GM18507 (cell line): ENCODE data around the gene SRSF10.
"Not testable (repeated sequence)": the region's sequence is repeated elsewhere in the genome, so short reads cannot be mapped to it uniquely, and the experiment has no call there.

Experiments
- DNase-seq: peaks from one replicate; pipeline ENCODE4 v3.0.0; 2011; ENCODE audit warnings: low read depth; ENCODE audit not compliant: insufficient read length; ENCODE audit errors: extremely low spot score
- FAIRE-seq: peaks from 2 replicates; lab custom pipeline; 2011; peaks lifted over from hg19 to GRCh38; lab: Jason Lieb, UNC

SRSF10 gene

GRCh38 chr1:23979881-23980727 is at the start of gene SRSF10:
TSS of gene SRSF10 (minus strand) at chr1:23980327. CDS start at chr1:23980255, 72 bp downstream.
- DNase-seq (peak; percentile 95), FAIRE-seq (peak; percentile 97)

GRCh38 chr1:24027838-24028468 is 47.8 kb upstream of the SRSF10 start:
- FAIRE-seq (peak; percentile 46), DNase-seq (no peak)

DNA sequence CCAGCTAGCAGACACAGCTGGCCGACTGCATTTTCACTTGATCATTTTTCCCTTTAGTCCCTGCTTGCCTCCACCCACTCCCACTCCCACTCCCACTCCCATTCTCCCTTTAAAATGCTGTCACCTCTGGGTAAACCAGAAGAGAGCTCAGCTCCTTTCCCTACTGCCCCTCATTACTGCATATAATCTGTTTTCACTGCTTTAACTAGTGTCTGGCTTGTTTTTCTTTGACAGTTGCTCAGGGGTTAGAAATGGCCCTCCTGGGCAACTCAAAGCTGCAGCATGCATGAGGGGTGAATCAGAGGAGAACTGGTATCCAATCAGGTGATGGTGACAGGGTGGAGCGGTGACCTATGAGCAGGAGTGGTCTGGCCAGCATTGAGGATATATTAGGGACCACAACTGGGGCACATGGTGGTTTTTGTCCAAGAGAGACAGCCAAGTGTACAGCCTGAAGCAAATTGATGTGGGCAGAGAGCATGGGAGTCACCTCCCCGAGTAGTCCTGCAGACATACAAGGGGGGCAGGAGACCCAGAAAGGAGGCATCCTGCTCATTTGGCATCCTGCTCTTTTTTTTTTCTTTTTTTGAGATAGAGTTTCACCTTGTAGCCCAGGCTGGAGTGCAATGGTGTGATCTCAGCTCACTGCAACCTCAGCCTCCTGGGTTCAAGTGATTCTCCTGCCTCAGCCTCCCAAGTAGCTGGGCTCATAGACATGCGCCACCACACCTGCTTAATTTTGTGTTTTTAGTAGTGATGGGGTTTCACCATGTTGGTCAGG is 42.6 kb upstream of the SRSF10 start:
- no peak for DNase-seq
- FAIRE-seq, result no peak

DNA sequence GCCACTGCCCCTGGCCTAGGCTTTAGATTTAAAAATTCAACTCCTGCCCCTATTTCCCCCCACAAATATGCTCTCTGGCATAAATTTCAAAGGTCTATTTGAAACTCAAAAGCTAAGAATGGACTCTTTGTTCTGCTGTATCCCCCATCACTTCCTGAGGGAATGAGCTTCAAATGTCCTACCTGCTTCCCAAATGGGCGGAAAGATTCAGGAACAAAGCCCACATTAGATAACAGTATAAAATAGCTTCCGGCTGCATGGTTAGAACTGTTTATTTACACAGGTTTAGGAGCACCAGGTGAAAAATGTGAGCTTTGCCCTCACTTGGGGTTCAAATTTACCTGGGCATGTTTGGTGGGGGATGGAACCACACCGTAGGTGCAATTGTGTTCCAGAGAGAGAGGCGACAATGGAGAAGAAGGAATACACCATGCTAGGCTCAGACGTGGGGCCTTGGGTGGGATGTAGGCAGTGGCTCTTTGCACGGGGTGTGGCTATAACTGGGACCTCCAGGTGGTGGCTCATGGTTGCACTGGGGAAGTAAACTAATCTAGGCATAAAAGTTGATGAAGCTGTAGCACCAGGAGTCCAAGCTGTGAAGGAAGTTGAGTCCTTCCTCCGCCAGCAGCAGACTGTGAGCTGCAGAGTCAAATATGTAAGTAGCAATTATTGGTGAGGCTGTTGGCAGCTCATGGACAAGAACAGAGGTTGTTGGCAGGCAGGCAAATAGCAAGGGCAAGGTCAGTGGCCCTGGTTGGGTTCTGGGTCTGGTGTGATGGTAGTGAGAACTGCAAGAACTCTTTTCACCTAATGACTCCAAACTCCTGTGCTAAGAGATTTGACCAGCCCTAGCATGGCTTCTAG is 41.5 kb upstream of the SRSF10 start:
- DNase-seq (no peak), FAIRE-seq (no peak)

- FAIRE-seq (no peak), DNase-seq (no peak)
Observed at GRCh38 chr1:24020470-24020869, 40.3 kb upstream of the SRSF10 start.

GRCh38 chr1:24020025-24020424 is 39.9 kb upstream of the SRSF10 start:
- no peak for FAIRE-seq
- DNase-seq, result no peak

- DNase-seq (no peak), FAIRE-seq (no peak)
Observed at GRCh38 chr1:24018611-24019580, 38.8 kb upstream of the SRSF10 start.

DNA sequence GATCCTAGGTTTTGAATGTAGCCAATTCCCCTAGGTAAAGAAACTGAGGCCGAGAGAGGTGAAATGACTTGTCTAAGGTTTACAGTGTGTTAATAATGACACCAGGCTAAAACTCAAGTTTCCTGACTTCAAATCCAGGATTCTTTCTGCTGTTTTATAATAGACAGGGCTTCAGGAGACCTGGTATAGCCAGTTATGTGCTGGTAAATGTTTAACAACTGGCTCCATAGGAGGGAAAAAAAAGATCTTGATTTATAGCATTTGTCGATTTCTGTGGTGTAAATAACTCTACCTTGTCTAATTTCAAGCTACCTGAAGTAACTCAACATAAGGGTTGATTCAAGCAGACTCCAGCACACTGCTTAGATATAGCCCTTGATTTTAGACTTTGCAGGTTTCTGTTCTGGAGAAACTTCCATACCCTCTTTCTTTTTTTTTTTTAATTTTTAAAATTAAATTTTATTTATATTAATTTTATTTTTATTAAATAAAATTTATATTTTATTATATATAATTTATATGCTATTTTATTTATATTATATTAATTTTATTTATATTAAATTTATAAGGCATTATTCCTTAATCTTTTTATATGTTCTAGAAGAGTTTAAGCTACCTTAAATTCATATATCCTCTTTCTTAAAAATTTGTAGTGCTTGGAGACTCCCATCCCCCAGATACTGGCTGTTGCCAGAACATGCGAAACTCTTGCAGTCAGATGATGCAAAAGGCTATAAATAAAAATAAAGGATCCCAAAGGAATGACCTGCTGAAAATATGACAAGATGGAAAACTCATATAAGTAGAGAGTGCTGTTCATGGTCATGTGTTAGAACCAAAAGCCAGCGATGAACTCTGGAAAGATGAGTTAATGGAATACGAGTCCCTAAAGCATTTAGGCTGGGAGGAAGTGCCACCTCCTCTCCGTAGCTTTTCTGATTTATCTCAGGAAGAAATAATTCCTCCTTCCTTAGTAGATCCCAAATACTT is 35.4 kb upstream of the SRSF10 start:
- no peak for FAIRE-seq
- no peak for DNase-seq

GRCh38 chr1:24012878-24013277 is 32.8 kb upstream of the SRSF10 start:
- FAIRE-seq, DNase-seq: not testable (repeated sequence)

DNA sequence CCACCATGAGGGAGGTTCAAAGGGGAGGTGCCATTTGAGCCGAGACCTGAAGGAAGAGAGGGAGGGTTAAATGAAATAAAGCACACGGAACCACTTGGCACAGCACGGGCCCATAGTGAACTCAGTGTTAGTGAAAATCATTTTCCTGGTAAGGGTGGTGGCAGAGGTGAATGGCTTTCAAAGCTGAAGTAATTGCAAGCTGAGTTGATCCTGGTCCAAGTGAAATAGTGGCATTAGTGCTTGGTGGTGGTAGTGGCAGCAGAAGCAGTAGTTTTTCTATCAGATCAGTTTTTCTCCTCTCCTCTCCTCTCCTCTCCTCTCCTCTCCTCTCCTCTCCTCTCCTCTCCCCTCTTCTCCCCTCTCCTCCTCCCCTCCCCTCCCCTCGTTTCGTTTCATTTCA is 30.5 kb upstream of the SRSF10 start:
- DNase-seq, result no peak
- FAIRE-seq, result no peak

DNA sequence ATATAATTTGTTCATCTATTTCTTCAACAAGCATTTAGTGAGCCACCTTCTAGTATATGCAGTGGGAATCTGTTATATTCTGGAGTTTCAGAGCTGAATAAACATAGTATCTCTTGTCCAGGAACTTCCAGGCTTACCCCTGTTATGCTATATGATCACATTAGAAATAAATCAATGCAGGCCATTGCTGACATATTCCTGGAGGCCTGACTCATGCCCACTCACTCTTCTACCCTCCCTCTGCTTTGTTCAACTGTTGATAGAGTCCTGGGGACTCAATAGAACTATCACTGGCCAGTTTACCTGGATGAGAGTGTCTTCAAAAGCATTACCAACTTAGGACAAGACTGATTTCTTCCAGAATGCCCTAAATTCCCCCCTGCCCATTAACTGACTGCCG is 29.3 kb upstream of the SRSF10 start:
- FAIRE-seq (no peak), DNase-seq (no peak)

DNA sequence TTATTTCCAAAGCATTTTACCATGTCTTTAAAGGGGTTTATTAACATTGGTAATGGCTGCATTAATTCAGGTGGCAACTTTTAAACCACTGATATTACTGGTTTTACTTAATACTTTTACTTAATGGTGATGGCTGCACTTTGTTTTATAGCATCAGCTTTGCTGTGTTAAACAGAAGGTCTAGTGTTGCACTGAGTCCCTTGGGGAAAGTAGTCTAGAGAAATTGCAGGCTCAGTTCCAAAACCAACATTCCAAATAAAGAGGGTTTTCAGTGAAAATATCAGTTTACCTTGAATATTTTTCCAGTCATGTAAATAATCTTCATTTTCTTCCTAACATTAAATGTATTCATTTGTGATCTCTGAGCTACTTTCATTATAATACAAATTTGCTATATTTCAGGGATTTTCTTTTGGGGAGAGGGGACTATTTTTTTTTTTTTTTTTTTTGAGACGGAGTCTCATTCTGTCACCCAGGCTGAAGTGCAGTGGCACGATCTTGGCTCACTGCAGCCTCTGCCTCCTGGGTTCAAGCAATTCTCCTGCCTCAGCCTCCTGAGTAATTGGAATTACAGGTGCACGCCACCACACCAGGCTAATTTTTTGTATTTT is 28.6 kb upstream of the SRSF10 start:
- not testable (repeated sequence) for DNase-seq, FAIRE-seq

- DNase-seq, result no peak
- no peak for FAIRE-seq
Observed at GRCh38 chr1:24007079-24007478, 27.0 kb upstream of the SRSF10 start.

DNA sequence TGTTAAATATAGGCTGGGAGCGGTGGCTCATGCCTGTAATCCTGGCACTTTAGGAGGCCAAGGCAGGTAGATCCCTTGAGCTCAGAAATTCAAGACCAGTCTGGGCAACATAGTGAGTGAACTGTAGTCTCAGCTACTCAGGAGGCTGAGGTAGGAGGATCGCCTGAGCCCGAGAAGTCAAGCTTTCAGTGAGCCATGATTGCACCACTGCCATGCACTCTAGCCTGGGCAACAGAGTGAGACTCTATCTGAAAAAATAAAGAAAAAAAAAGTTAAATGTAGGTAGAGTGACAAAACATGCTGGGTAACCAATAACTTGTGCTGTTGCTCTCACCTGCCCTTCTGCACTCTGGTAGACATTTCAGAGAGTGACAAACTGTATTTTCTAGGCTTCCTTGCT is 25.0 kb upstream of the SRSF10 start:
- no peak for DNase-seq
- no peak for FAIRE-seq

DNA sequence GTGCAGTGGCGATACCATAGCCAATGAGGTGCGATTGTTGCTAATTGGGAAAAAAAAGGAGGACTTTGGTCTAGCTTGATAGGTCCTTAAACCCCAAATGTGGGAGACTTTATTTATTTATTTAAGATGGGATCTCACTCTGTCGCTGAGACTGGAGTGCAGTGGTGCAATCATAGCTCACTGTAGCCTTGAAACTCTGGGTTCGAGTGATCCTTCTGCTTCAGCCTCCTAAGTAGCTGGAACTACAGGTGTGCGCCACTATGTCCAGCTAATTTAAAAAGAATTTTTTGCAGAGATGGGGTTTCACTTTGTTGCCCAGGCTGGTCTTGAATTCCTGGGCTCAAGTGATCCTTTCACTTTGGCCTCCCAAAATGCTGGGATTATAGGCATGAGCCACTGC is 24.0 kb upstream of the SRSF10 start:
- FAIRE-seq (no peak), DNase-seq (no peak)

GRCh38 chr1:24003331-24003972 is 23.3 kb upstream of the SRSF10 start:
- FAIRE-seq, result peak; percentile 56
- DNase-seq, result no peak
